ENCODE measurements around the gene AMZ2.
A peak's percentile ranks its signal among the peaks of the same experiment; 100 is the strongest.

AMZ2 gene

DNA sequence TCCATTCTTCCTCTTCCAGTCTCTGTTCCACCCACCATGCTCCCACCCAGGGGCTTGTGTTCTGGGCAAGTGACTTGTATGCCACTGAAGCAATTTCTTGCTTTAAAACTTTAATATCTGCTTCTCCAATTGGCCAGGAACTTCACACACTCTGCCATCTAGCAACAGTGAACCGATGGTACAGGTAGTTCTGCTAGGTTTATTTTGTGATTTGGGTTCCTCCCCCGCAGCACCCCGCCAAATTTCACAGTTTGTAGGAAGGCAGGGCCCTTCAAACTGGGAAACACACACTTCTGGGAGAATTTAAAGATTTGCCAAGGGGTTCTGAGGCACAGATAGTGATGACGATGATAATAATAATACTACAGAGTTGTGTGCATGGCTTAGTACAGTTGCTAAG is 46.8 kb downstream of the AMZ2 start:
- TF ChIP-seq CTCF (IDR thresholded peaks at IDR 0.05; ENCODE audit: extremely low read depth, missing control alignments): no peak
- no peak for DNase-seq (ENCODE audit: low spot score)

DNA sequence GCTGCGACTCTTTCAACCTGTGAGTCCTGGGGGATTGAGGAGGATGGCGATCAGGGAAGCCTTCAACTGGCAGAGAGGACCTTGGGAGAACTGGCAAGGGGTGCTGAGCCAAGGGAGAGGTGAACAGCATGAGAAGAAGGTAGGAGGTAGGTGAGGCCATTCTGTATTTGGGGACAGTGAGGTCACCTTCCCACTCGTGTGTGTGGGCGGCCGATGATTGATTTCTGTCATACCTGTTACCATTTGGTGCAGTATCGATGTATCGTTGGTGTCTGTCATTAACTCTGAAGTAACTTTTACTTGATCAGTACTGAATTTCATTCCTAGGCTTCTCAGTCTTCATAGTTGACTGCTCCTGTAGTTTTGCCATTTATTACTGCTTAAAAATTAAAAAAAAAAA is 47.2 kb downstream of the AMZ2 start:
- TF ChIP-seq CTCF (IDR thresholded peaks at IDR 0.05; ENCODE audit: extremely low read depth, missing control alignments): no peak
- DNase-seq (ENCODE audit: low spot score): peak; percentile 10

DNA sequence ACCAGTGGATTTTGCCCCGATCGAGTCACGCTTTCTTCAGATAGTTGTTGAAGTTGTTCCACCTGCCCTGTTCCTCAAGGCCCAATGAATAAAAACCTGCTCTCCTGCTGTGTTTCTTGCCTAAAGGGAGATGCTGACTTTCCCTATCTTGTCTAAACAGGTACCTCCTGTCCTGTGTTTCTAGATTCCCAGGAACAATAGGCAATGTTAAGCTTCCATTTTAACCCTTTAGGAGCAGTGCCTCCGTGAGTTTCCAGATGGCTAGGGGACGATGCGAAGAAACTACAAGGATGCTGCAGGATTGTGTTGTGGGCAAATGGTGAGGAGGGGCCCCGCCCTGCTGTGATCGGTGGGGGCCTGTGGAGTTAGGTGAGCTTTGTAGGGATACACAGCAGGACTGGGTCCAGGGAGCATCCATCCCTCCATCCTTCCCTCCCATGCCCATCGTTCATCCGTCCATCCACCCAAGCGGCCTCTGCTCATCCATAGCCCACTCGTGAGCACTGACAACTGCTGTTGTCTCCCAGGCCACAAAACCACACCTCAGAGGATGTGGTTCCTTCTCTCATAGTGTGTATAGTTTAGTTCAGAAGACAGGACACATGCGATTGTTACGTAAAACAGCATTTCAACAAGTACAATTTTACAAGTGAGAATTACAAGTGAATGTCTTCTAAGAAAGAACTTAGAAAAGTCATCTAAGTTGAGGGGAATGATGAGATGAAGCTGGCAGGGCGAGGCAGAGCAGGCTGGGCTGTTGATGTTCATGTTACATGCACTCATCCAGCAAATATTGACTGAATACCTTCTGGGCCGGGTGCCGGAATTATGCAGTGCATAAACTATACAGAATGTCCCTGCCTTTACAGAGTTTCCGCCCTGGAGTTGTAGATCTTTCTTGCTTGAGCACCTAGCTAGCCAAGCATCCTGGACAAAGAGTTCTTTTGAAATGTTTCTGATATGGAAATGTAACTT is 48.7 kb downstream of the AMZ2 start:
- no peak for TF ChIP-seq CTCF (IDR thresholded peaks at IDR 0.05; ENCODE audit: extremely low read depth, missing control alignments)
- peak; percentile 4 for DNase-seq (ENCODE audit: low spot score)

DNA sequence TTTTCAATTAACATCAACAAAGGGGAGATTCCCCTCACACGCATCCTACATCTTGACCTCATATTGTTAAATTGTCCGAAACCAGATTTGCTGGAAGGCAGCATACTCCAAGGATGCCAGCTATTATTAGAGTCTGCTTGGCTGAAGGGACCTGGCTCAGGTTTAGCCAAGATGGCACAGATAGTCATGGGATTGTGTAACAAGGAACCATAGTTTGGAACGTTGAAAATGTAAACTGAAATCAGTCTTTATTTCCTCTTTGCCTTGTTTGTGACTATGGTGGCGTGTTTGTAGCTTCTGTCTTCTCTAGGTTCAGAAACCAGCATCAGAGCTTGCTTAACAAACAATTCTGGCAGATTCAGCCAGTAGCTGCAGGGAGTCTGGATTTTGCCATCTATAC is 49.4 kb downstream of the AMZ2 start:
- TF ChIP-seq CTCF (IDR thresholded peaks at IDR 0.05; ENCODE audit: extremely low read depth, missing control alignments): no peak
- DNase-seq (ENCODE audit: low spot score): no peak

DNA sequence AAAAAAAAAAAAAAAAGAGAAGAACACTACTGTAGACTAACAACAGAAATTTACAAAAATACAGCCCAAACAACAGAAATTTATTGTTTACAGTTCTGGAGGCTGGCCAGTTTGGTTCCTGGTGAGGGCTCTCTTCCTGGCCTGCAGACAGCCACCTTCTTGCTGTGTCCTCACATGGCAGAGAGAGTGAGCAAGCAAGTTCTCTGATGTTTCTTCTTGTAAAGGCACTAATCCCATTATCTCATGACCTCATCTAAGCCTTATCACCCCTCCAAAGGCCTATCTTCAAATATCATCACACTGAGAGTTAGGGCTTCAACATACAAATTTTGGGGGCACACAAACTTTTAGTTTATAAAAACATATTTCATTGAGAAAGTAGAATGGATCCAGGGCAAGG is 50.8 kb downstream of the AMZ2 start:
- TF ChIP-seq CTCF (IDR thresholded peaks at IDR 0.05; ENCODE audit: extremely low read depth, missing control alignments): no peak
- no peak for DNase-seq (ENCODE audit: low spot score)

GRCh38 chr17:68299817-68300216 is 52.0 kb downstream of the AMZ2 start:
- no peak for TF ChIP-seq CTCF (IDR thresholded peaks at IDR 0.05; ENCODE audit: extremely low read depth, missing control alignments)
- DNase-seq (ENCODE audit: low spot score): no peak

DNA sequence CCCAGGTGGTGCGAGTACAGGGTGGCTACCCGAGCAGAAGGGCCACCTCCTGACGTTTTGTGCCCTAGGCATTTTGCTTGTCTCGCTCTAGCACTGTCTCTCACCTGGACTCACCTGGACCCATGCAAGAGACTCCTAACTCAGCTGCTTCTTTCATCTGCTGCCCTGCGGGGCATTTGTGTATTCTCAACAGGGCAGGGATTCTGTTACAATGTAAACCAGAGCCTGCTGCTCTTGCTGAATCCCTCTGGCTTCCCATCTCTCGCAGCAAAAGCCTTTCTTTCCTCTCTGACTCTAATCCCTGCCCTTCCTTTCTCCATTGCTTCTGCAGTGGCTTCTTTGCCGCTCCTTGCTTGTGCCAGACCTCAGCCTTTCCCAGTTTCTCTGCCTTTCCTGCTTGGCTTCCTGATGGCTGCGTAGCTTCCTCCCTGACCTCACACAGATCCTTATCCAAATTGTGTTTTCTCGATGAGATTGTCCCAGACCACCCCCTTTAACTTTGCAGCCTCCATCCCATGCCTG is 53.7 kb downstream of the AMZ2 start:
- no peak for TF ChIP-seq CTCF (IDR thresholded peaks at IDR 0.05; ENCODE audit: extremely low read depth, missing control alignments)
- no peak for DNase-seq (ENCODE audit: low spot score)

Data from GM20000 (cell line).